Activated T-cell treated with anti-CD3 and anti-CD28 coated beads, Interleukin-2, amount 50 U/mL, for 24 hours (primary cell): ENCODE measurements around the gene SLC9A7.

Source experiments
- DNase-seq: peaks from one replicate; pipeline ENCODE4 v3.0.0-alpha.2; 2020
- H3K27ac Mint-ChIP-seq: 2 replicates; pipeline ENCODE4 v1.8.0; 2020; ENCODE audit warnings: mild to moderate bottlenecking, mixed read lengths
- H3K27me3 Mint-ChIP-seq: 2 replicates; pipeline ENCODE4 v1.8.0; 2020; ENCODE audit warnings: mixed read lengths
- H3K36me3 Mint-ChIP-seq: 2 replicates; pipeline ENCODE4 v1.8.0; 2020; ENCODE audit warnings: low read depth, mixed read lengths
- H3K4me1 Mint-ChIP-seq: 2 replicates; pipeline ENCODE4 v1.8.0; 2020; ENCODE audit warnings: low read depth, mixed read lengths
- H3K4me3 Mint-ChIP-seq: 2 replicates; pipeline ENCODE4 v1.8.0; 2020; ENCODE audit warnings: mild to moderate bottlenecking, moderate library complexity, mixed read lengths
- H3K9me3 Mint-ChIP-seq: 2 replicates; pipeline ENCODE4 v1.8.0; 2020; ENCODE audit warnings: mixed read lengths

SLC9A7 gene

GRCh38 chrX:46576458-46576857 is 182.5 kb downstream of the SLC9A7 start:
- Mint-ChIP-seq H3K27me3 (peaks cover 27% of the 10 kb centered on the region), H3K4me1 (peaks cover 44% of the 10 kb centered on the region), H3K36me3 (peaks cover 18% of the 10 kb centered on the region), H3K4me3 (peak overlapping the region; percentile 78), H3K9me3 (no peaks in the 10 kb centered on the region), H3K27ac (peak overlapping the region; percentile 70)
- DNase-seq = no peak

DNA sequence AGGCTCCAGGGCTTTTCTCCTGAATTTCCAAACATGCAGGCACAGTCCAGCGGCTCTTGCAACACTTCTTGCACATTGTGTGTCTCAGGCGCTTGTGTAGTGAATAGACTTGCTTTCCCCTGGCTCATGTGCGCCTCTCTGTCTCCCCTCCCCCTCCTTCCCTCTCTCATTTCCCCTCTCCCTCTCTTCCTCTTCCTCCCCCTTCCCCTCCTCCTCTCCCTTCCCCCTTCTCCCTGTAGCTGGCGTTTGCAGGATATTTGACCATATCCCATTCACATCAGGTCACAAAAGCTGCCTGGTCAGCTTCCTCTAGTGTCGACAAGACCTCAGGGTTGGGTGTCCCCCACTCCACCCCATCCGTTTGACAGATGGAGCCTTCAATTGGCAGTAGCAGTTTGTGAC is 182.9 kb downstream of the SLC9A7 start:
- peak overlapping the region; percentile 70 for H3K27ac Mint-ChIP-seq
- H3K4me3 Mint-ChIP-seq = peak overlapping the region; percentile 78
- H3K4me1 Mint-ChIP-seq = peaks cover 48% of the 10 kb centered on the region
- peaks cover 18% of the 10 kb centered on the region for H3K36me3 Mint-ChIP-seq
- H3K27me3 Mint-ChIP-seq = peaks cover 29% of the 10 kb centered on the region
- DNase-seq = no peak
- no peaks in the 10 kb centered on the region for H3K9me3 Mint-ChIP-seq

- Mint-ChIP-seq H3K4me3 (peak overlapping the region; percentile 78), H3K9me3 (no peaks in the 10 kb centered on the region), H3K36me3 (peaks cover 17% of the 10 kb centered on the region), H3K27me3 (peaks cover 28% of the 10 kb centered on the region), H3K4me1 (peaks cover 51% of the 10 kb centered on the region), H3K27ac (peak overlapping the region; percentile 30)
- DNase-seq = no peak
These were observed 183.3 kb downstream of the SLC9A7 start for GRCh38 chrX:46575586-46575985.

GRCh38 chrX:46574774-46575381 is 184.0 kb downstream of the SLC9A7 start:
- peak; percentile 64 for DNase-seq
- no peak overlapping the region for H3K27ac Mint-ChIP-seq
- H3K27me3 Mint-ChIP-seq = peaks cover 25% of the 10 kb centered on the region
- peaks cover 15% of the 10 kb centered on the region for H3K36me3 Mint-ChIP-seq
- H3K4me1 Mint-ChIP-seq = peaks cover 51% of the 10 kb centered on the region
- peak overlapping the region; percentile 78 for H3K4me3 Mint-ChIP-seq
- H3K9me3 Mint-ChIP-seq = no peaks in the 10 kb centered on the region

DNA sequence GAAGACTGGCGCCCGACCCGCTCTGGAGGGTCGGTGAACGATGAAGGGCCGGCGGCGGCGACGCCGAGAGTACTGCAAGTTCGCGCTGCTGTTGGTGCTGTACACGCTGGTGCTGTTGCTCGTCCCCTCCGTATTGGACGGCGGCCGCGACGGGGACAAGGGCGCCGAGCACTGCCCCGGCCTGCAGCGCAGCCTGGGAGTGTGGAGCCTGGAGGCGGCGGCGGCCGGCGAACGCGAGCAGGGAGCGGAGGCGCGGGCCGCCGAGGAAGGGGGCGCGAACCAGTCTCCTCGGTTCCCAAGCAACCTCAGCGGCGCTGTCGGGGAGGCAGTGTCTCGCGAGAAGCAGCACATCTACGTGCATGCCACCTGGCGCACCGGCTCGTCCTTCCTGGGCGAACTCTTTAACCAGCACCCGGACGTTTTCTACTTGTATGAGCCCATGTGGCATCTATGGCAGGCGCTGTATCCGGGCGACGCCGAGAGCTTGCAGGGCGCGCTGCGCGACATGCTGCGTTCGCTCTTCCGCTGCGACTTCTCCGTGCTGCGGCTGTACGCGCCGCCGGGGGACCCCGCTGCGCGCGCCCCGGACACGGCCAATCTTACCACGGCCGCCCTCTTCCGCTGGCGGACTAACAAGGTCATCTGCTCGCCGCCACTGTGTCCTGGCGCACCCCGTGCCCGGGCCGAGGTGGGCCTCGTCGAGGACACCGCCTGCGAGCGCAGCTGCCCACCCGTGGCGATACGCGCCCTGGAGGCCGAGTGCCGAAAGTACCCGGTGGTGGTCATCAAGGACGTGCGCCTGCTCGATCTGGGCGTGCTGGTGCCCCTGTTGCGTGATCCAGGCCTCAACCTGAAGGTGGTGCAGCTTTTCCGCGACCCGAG is 184.8 kb downstream of the SLC9A7 start:
- H3K27ac Mint-ChIP-seq = peak overlapping the region; percentile 57
- no peaks in the 10 kb centered on the region for H3K9me3 Mint-ChIP-seq
- DNase-seq = peak; percentile 70
- H3K36me3 Mint-ChIP-seq = peaks cover 11% of the 10 kb centered on the region
- H3K27me3 Mint-ChIP-seq = peaks cover 27% of the 10 kb centered on the region
- H3K4me3 Mint-ChIP-seq = peak overlapping the region; percentile 76
- H3K4me1 Mint-ChIP-seq = peaks cover 46% of the 10 kb centered on the region

GRCh38 chrX:46573331-46573891 is 185.5 kb downstream of the SLC9A7 start, which contains the start of gene CHST7:
CHST7 (plus strand) TSS chrX:46573765; CDS start chrX:46573932, 167 bp downstream.
- peak; percentile 69 for DNase-seq
- Mint-ChIP-seq H3K27me3 (peaks cover 32% of the 10 kb centered on the region), H3K4me1 (peaks cover 46% of the 10 kb centered on the region), H3K9me3 (no peaks in the 10 kb centered on the region), H3K4me3 (peak within 1 kb of the TSS; percentile 76), H3K36me3 (peaks cover 8% of the 10 kb centered on the region), H3K27ac (peak within 1 kb of the TSS; percentile 91)

GRCh38 chrX:46572340-46572936 is 186.5 kb downstream of the SLC9A7 start:
- H3K27me3 Mint-ChIP-seq = peaks cover 28% of the 10 kb centered on the region
- peak overlapping the region; percentile 91 for H3K27ac Mint-ChIP-seq
- H3K36me3 Mint-ChIP-seq = peaks cover 2% of the 10 kb centered on the region
- peaks cover 40% of the 10 kb centered on the region for H3K4me1 Mint-ChIP-seq
- peak; percentile 46 for DNase-seq
- H3K4me3 Mint-ChIP-seq = peak overlapping the region; percentile 76
- H3K9me3 Mint-ChIP-seq = no peaks in the 10 kb centered on the region

DNA sequence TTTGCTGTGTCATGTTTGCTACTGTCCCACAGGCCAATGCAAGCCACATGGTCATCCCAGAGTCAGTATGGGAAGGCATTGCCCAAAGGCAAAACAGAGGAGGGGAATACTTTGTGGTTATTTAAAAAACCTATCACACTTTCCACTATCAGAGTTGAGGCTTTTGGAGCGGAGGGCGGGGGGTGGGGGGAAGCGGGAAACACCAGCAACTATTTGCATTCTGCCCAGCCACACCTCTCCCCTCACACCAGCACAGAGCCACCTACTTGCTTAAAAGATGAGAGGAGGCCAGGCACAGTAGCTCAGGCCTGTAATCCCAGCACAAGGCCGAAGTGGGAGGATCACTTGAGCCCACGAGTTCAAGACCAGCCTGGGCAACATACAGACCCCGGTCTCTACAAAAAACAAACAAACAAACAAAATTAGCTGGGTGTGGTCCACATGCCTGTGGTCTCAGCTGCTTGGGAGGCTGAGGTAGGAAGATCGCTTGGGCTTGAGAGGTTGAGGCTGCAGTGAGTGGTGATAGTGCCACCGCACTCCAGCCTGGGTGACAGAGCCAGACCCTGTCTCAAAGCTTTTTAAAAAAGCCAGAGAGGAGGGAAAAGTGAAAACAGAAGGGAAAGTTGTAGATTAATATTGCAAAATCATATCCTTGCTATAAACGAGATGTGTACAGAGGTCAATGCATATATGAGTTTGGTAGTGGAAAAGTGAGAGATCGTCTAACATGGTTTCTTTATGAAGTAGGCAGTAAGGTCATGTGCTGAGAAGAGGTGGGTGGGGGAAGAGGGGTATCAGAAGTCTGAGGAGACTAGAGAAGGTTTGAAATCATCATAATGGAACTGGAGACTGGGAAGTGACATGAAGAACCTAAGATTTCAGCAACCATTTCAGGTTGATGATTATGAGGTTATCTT is 187.2 kb downstream of the SLC9A7 start:
- H3K27ac Mint-ChIP-seq = peak overlapping the region; percentile 91
- H3K27me3 Mint-ChIP-seq = peaks cover 26% of the 10 kb centered on the region
- H3K36me3 Mint-ChIP-seq = no peaks in the 10 kb centered on the region
- DNase-seq = no peak
- H3K4me3 Mint-ChIP-seq = peak overlapping the region; percentile 76
- H3K4me1 Mint-ChIP-seq = peaks cover 34% of the 10 kb centered on the region
- H3K9me3 Mint-ChIP-seq = no peaks in the 10 kb centered on the region

- Mint-ChIP-seq H3K9me3 (no peaks in the 10 kb centered on the region), H3K4me1 (peaks cover 25% of the 10 kb centered on the region), H3K36me3 (no peaks in the 10 kb centered on the region), H3K27me3 (peaks cover 32% of the 10 kb centered on the region), H3K27ac (no peak overlapping the region), H3K4me3 (no peak overlapping the region)
- no peak for DNase-seq
These were observed 189.3 kb downstream of the SLC9A7 start for GRCh38 chrX:46569621-46570020.

DNA sequence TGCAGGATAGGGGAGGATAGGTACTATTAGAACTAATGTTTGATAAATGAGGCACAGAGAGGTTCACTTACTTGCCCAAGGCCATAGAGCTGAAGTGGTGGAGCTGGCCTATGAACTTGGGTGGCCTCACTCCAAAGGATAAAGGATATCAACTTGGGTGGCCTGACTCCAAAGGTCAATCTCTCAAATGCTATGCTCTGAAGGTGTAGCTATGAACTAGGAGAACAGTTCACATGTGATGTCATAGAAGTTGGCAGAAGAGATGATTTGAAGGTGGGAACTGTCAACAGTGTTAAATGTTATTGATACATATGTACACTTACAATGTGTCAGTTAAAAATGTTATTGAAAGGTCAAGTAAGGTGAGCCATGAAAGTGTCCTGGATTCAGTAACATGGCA is 191.5 kb downstream of the SLC9A7 start:
- Mint-ChIP-seq H3K4me3 (no peak overlapping the region), H3K9me3 (no peaks in the 10 kb centered on the region), H3K27ac (no peak overlapping the region), H3K36me3 (no peaks in the 10 kb centered on the region), H3K27me3 (peaks cover 40% of the 10 kb centered on the region), H3K4me1 (peaks cover 19% of the 10 kb centered on the region)
- DNase-seq = no peak

DNA sequence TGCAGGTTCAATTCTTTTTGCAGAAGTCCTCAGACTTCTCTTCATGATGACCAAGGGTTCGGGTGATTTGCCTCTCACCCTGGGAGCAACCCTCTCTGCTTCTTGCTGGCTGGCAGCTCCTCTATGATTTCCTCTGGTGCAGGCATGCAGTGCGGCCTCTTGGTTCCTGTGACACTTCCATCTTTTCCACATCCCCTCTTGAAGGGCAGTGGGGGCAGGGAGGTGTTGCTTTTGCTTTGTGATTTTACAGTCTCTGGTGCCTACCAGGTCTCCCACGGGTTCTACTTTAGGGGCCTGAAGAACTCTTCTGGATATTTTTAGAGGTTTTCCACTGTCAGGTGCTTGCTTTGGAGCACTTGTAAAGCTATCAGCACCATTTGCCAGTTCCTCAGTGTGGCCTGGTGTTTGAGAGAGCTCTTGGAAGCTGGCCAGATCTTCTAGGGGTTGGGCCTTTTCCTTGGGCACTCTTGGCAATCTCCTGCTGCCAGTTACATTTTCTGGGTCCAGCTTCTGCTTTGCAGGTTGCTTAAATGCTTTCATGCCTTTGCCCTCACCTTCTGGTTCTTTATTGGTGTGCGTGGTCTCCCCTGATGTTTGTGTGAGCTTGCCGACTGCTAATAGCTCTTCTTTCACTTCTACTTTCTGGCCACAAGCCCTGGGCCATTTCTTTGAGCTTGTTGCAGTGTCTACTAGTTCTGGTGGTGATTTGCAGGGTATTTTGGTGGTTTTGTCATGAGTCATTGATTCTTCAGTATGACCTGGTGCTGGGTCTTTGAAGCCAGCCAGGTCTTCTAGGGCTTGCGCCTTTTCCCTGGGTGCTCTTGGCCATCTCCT is 196.9 kb downstream of the SLC9A7 start:
- no peak for DNase-seq
- H3K27me3 Mint-ChIP-seq = peaks cover 29% of the 10 kb centered on the region

DNA sequence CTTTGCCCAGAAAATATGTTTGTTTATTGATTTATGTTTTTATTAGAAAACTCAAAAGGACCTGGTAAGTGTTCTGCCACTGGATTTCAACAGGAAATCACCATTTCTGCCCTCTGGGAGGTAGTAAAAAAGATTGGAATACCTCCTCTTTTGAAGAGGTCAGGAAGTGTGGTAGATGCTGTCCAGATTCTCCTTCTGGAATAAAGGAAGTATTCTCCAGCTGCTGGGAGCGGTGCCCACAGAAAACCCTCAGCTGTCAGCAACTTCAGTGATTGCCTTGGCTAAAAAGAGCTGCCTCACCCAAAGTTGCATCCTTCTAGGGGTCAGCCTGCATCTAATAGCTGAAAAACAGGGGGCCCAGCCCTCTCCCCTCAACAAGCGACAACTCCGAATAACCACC is 199.9 kb downstream of the SLC9A7 start:
- no peak overlapping the region for H3K27ac Mint-ChIP-seq
- H3K9me3 Mint-ChIP-seq = no peaks in the 10 kb centered on the region
- no peak for DNase-seq
- peaks cover 12% of the 10 kb centered on the region for H3K4me1 Mint-ChIP-seq
- H3K4me3 Mint-ChIP-seq = no peak overlapping the region
- H3K36me3 Mint-ChIP-seq = no peaks in the 10 kb centered on the region
- H3K27me3 Mint-ChIP-seq = peaks cover 20% of the 10 kb centered on the region

More for the DNA sequence above, 196.9 kb downstream of the SLC9A7 start:
- Mint-ChIP-seq H3K4me1 (peaks cover 12% of the 10 kb centered on the region), H3K4me3 (no peak overlapping the region), H3K36me3 (no peaks in the 10 kb centered on the region), H3K9me3 (no peaks in the 10 kb centered on the region), H3K27ac (no peak overlapping the region)

DNA sequence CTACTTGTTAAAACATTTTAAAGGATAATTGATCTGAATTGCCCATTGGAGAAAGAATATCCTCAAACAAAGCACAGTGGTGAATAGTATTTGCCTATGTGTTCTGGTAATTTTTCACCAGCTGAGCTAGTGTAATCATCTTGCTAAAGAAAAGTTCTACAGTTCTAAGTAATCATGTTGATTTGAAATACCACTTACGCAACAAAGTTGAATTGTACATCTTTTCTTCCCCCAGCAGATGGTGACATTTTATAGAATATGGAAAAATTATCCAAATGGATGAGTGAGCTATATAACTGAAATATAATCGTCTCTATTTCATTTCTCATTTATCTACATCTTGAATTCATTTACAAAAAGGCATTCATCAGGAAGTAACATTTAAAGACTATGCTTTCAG is 204.0 kb downstream of the SLC9A7 start:
- Mint-ChIP-seq H3K9me3 (no peaks in the 10 kb centered on the region), H3K27me3 (peaks cover 9% of the 10 kb centered on the region), H3K27ac (no peak overlapping the region), H3K4me1 (no peaks in the 10 kb centered on the region), H3K36me3 (no peaks in the 10 kb centered on the region), H3K4me3 (no peak overlapping the region)
- DNase-seq = no peak
